Liver (tissue), 9 donors: ENCODE measurements around the gene DNAJB1. TPM values are rescaled to one million over a fixed set of nuclear protein-coding genes. Genes with fewer than 3 reads are reported as not detected.

Source experiments
- DNase-seq: peaks from one replicate; pipeline ENCODE4 v3.0.0-alpha.2; 2017; ENCODE audit warnings: low spot score
- H3K27ac ChIP-seq, 2 donors: one replicate each; pipeline ENCODE4 v1.7.0; 2013; ENCODE audit warnings: inconsistent platforms in 2 of 2, low read length in 2 of 2, control low read depth in 1 of 2, low read depth in 1 of 2, mild to moderate bottlenecking in 1 of 2
- H3K27me3 ChIP-seq, 4 donors: one replicate each; pipeline versions ENCODE4 v1.6.1 to v1.7.0; 2013; ENCODE audit warnings: low read length in 3 of 4, inconsistent platforms in 1 of 4, mild to moderate bottlenecking in 1 of 4, moderate library complexity in 1 of 4; ENCODE audit not compliant: control insufficient read depth in 4 of 4, insufficient read depth in 4 of 4
- H3K36me3 ChIP-seq, 4 donors: one replicate each; pipeline versions ENCODE4 v1.6.1 to v1.7.0; 2013; ENCODE audit warnings: low read length in 3 of 4, mild to moderate bottlenecking in 3 of 4, low read depth in 1 of 4, moderate library complexity in 1 of 4; ENCODE audit not compliant: control insufficient read depth in 4 of 4, insufficient read depth in 3 of 4
- H3K4me1 ChIP-seq, 4 donors: one replicate each; pipeline versions ENCODE4 v1.6.1 to v1.7.0; 2013; ENCODE audit warnings: low read length in 3 of 4, mild to moderate bottlenecking in 3 of 4, moderate library complexity in 1 of 4; ENCODE audit not compliant: control insufficient read depth in 4 of 4, insufficient read depth in 4 of 4
- H3K4me3 ChIP-seq, 3 donors: one replicate each; pipeline versions ENCODE4 v1.6.1 to v1.7.0; 2013; ENCODE audit warnings: low read length in 3 of 3, control low read depth in 1 of 3, low read depth in 1 of 3, mild to moderate bottlenecking in 1 of 3
- H3K9ac ChIP-seq, 2 donors: one replicate each; pipeline ENCODE4 v1.7.0; 2013; ENCODE audit warnings: low read length in 2 of 2, mild to moderate bottlenecking in 2 of 2, moderate library complexity in 2 of 2, control low read depth in 1 of 2, low read depth in 1 of 2
- H3K9me3 ChIP-seq, 4 donors: one replicate each; pipeline versions ENCODE4 v1.6.1 to v1.7.0; 2013; ENCODE audit warnings: low read length in 3 of 4; ENCODE audit not compliant: control insufficient read depth in 4 of 4
- EGR1 ChIP-seq, 2 donors: IDR thresholded peaks; 2 replicates each; pipeline ENCODE4 v1.6.1; 2016 to 2018; ENCODE audit warnings: antibody characterized with exemption in 2 of 2, low read depth in 2 of 2
- FOXA1 ChIP-seq: IDR thresholded peaks from 2 replicates; pipeline ENCODE4 v1.6.1; 2016; ENCODE audit warnings: antibody characterized with exemption
- FOXA2 ChIP-seq: IDR thresholded peaks from 2 replicates; pipeline ENCODE4 v1.6.1; 2016; ENCODE audit warnings: antibody characterized with exemption
- GABPA ChIP-seq, 2 donors: IDR thresholded peaks in 1 of 2; conservative IDR thresholded peaks in 1 of 2; 2 replicates each; pipeline ENCODE4 v1.6.1; 2016; ENCODE audit warnings: antibody characterized with exemption in 2 of 2, mild to moderate bottlenecking in 1 of 2, moderate library complexity in 1 of 2
- HNF4G ChIP-seq: IDR thresholded peaks from 2 replicates; pipeline ENCODE4 v1.6.1; 2016; ENCODE audit warnings: antibody characterized with exemption
- JUND ChIP-seq, 2 donors: IDR thresholded peaks; 2 replicates each; pipeline ENCODE4 v1.6.1; 2016; ENCODE audit warnings: antibody characterized with exemption in 2 of 2
- NR2F2 ChIP-seq: IDR thresholded peaks from 2 replicates; pipeline ENCODE4 v1.6.1; 2016; ENCODE audit warnings: antibody characterized with exemption
- RAD21 ChIP-seq, 2 donors: IDR thresholded peaks; 2 replicates each; pipeline ENCODE4 v1.6.1; 2016; ENCODE audit warnings: antibody characterized with exemption in 2 of 2, mild to moderate bottlenecking in 2 of 2
- RXRA ChIP-seq, 2 donors: IDR thresholded peaks; 2 replicates each; pipeline ENCODE4 v1.6.1; 2017 to 2018; ENCODE audit warnings: antibody characterized with exemption in 2 of 2, mild to moderate bottlenecking in 1 of 2
- SP1 ChIP-seq: IDR thresholded peaks from 2 replicates; pipeline ENCODE4 v1.6.1; 2018; ENCODE audit warnings: antibody characterized with exemption, mild to moderate bottlenecking
- YY1 ChIP-seq: IDR thresholded peaks from 2 replicates; pipeline ENCODE4 v1.6.1; 2016; ENCODE audit warnings: antibody characterized with exemption, mild to moderate bottlenecking
- WGBS: extraction: QIAGEN DNeasy Blood & Tissue Kit; methylation state at CpG from one replicate; pipeline ENCODE4 v1.1.7; 2013; 5-methylcytosine and 5-hydroxymethylcytosine counted together
- polyA plus RNA-seq, 2 donors: library from polyadenylated mRNA; stranded (reverse) in 1 of 2; unstranded in 1 of 2; fragments of 200-250 nt in 1 of 2; fragments of >200 nt in 1 of 2; fragmentation: Nextera tagmentation in 1 of 2; extraction: Ambion mirVana in 1 of 2; gene quantifications; one replicate each; pipeline versions ENCODE4 v1.2.1 to v1.2.3, GENCODE V29; 2013 to 2015
- total RNA-seq, 2 donors: library from RNA; depleted of rRNA; stranded (reverse); fragments of >200 nt; gene quantifications; one replicate each; pipeline ENCODE4 v1.2.3, GENCODE V29; 2014
- TF ChIP-seq, protein P1 (sequence below): IDR thresholded peaks from 2 replicates; pipeline ENCODE4 v1.6.1; 2016; ENCODE audit warnings: antibody characterized with exemption
- TF ChIP-seq, protein P2 (sequence below): fragments of 150-350 bp; IDR thresholded peaks from 2 replicates; pipeline ENCODE4 v1.5.1; 2017; ENCODE audit warnings: improper control_type of control experiment, low read depth, low read length; ENCODE audit not compliant: missing input control
- TF ChIP-seq, protein P3 (sequence below): IDR thresholded peaks from 2 replicates; pipeline ENCODE4 v1.6.1; 2016; ENCODE audit warnings: antibody characterized with exemption
- TF ChIP-seq, protein P4 (sequence below): IDR thresholded peaks from 2 replicates; pipeline ENCODE4 v1.6.1; 2016; ENCODE audit warnings: antibody characterized with exemption
- TF ChIP-seq, protein P5 (sequence below): IDR thresholded peaks from 2 replicates; pipeline ENCODE4 v1.6.1; 2016; ENCODE audit warnings: antibody characterized with exemption, mild to moderate bottlenecking
- donor health status: healthy.
- donor health status: healthy.
- donor health status: healthy.
- donor health status: healthy.
- donor health status: healthy.

DNAJB1 gene
- total and polyA plus RNA-seq, 4 donors = 29.4 to 43.0 (median 34.5) TPM

DNA sequence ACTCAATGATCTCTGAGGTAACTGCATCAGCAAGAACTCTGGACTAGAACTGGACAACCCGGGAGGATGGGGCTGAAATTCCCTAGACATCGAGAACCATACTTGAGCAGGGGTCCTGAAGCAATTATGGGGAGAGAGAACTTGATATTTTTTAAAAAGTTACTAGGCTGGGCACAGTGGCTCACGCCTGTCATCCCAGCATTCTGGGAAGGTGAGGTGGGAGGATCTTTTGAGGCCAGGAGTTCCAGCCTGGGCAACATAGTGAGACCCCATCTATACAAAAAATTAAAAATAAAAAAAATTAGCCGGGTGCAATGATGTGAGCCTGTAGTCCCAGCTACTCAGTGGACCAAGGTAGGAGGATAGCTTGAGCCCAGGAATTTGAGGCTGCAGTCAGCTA lies 2.3 kb upstream of the DNAJB1 start:
- H3K27ac ChIP-seq = peak overlapping the region in 1 of 2 donors; percentile 91
- H3K27me3 ChIP-seq = no peaks in the 10 kb centered on the region
- no peak overlapping the region for H3K9ac ChIP-seq
- H3K4me1 ChIP-seq = peaks cover 7 to 27% (median 13%) of the 10 kb centered on the region in 4 donors
- 98% methylated on average over 4 of the region's 4 CpGs for WGBS
- DNase-seq = no peak
- TF ChIP-seq YY1 = no peak
- no peak for TF ChIP-seq FOXA1
- TF ChIP-seq, protein P1, sequence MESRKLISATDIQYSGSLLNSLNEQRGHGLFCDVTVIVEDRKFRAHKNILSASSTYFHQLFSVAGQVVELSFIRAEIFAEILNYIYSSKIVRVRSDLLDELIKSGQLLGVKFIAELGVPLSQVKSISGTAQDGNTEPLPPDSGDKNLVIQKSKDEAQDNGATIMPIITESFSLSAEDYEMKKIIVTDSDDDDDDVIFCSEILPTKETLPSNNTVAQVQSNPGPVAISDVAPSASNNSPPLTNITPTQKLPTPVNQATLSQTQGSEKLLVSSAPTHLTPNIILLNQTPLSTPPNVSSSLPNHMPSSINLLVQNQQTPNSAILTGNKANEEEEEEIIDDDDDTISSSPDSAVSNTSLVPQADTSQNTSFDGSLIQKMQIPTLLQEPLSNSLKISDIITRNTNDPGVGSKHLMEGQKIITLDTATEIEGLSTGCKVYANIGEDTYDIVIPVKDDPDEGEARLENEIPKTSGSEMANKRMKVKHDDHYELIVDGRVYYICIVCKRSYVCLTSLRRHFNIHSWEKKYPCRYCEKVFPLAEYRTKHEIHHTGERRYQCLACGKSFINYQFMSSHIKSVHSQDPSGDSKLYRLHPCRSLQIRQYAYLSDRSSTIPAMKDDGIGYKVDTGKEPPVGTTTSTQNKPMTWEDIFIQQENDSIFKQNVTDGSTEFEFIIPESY = no peak
- TF ChIP-seq, protein P2, sequence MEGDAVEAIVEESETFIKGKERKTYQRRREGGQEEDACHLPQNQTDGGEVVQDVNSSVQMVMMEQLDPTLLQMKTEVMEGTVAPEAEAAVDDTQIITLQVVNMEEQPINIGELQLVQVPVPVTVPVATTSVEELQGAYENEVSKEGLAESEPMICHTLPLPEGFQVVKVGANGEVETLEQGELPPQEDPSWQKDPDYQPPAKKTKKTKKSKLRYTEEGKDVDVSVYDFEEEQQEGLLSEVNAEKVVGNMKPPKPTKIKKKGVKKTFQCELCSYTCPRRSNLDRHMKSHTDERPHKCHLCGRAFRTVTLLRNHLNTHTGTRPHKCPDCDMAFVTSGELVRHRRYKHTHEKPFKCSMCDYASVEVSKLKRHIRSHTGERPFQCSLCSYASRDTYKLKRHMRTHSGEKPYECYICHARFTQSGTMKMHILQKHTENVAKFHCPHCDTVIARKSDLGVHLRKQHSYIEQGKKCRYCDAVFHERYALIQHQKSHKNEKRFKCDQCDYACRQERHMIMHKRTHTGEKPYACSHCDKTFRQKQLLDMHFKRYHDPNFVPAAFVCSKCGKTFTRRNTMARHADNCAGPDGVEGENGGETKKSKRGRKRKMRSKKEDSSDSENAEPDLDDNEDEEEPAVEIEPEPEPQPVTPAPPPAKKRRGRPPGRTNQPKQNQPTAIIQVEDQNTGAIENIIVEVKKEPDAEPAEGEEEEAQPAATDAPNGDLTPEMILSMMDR = no peak
- TF ChIP-seq, protein P3, sequence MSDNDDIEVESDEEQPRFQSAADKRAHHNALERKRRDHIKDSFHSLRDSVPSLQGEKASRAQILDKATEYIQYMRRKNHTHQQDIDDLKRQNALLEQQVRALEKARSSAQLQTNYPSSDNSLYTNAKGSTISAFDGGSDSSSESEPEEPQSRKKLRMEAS = no peak
- no peak for TF ChIP-seq EGR1 (IDR thresholded peaks at IDR 0.05; ENCODE audit: low read depth in 2 of 2)
- TF ChIP-seq RAD21 (IDR thresholded peaks at IDR 0.05) = no peak
- TF ChIP-seq, protein P4, sequence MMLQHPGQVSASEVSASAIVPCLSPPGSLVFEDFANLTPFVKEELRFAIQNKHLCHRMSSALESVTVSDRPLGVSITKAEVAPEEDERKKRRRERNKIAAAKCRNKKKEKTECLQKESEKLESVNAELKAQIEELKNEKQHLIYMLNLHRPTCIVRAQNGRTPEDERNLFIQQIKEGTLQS = no peak
- no peak for TF ChIP-seq GABPA (IDR thresholded peaks at IDR 0.05 in 1 of 2, conservative IDR thresholded peaks at IDR 0.05 in 1 of 2)
- no peak for TF ChIP-seq HNF4G
- no peak for TF ChIP-seq FOXA2
- no peak for TF ChIP-seq NR2F2
- no peak for TF ChIP-seq JUND (IDR thresholded peaks at IDR 0.05)
- TF ChIP-seq SP1 = no peak
- TF ChIP-seq, protein P5, sequence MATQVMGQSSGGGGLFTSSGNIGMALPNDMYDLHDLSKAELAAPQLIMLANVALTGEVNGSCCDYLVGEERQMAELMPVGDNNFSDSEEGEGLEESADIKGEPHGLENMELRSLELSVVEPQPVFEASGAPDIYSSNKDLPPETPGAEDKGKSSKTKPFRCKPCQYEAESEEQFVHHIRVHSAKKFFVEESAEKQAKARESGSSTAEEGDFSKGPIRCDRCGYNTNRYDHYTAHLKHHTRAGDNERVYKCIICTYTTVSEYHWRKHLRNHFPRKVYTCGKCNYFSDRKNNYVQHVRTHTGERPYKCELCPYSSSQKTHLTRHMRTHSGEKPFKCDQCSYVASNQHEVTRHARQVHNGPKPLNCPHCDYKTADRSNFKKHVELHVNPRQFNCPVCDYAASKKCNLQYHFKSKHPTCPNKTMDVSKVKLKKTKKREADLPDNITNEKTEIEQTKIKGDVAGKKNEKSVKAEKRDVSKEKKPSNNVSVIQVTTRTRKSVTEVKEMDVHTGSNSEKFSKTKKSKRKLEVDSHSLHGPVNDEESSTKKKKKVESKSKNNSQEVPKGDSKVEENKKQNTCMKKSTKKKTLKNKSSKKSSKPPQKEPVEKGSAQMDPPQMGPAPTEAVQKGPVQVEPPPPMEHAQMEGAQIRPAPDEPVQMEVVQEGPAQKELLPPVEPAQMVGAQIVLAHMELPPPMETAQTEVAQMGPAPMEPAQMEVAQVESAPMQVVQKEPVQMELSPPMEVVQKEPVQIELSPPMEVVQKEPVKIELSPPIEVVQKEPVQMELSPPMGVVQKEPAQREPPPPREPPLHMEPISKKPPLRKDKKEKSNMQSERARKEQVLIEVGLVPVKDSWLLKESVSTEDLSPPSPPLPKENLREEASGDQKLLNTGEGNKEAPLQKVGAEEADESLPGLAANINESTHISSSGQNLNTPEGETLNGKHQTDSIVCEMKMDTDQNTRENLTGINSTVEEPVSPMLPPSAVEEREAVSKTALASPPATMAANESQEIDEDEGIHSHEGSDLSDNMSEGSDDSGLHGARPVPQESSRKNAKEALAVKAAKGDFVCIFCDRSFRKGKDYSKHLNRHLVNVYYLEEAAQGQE = no peak
- TF ChIP-seq RXRA (IDR thresholded peaks at IDR 0.05) = no peak
- peaks cover 4 to 9% (median 6%) of the 10 kb centered on the region in 4 donors for H3K36me3 ChIP-seq
- no peak overlapping the region for H3K4me3 ChIP-seq
- no peaks in the 10 kb centered on the region for H3K9me3 ChIP-seq
